ENCODE results near the gene RAPH1.

RAPH1 gene

DNA sequence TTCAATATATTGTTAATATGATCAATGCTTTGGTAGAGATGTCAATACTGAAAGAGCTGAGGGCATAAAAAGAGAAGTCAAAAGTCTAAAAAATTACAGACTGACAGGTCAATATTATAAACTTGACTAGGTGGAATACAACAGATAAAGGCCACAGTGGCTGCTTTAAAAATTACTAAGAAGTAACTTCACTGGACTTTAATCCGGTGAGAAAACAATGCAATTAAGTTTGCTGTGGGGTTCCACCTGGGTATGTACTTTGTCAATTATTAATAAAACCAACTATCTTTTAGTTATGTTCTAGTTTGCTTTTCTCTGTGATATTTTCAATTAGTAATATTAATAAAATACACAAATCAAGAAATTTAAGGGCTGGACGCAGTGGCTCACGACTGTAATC is 44.7 kb downstream of the RAPH1 start:
- DNase-seq (ENCODE audit: low read depth), result no peak
- TF ChIP-seq, protein P1, sequence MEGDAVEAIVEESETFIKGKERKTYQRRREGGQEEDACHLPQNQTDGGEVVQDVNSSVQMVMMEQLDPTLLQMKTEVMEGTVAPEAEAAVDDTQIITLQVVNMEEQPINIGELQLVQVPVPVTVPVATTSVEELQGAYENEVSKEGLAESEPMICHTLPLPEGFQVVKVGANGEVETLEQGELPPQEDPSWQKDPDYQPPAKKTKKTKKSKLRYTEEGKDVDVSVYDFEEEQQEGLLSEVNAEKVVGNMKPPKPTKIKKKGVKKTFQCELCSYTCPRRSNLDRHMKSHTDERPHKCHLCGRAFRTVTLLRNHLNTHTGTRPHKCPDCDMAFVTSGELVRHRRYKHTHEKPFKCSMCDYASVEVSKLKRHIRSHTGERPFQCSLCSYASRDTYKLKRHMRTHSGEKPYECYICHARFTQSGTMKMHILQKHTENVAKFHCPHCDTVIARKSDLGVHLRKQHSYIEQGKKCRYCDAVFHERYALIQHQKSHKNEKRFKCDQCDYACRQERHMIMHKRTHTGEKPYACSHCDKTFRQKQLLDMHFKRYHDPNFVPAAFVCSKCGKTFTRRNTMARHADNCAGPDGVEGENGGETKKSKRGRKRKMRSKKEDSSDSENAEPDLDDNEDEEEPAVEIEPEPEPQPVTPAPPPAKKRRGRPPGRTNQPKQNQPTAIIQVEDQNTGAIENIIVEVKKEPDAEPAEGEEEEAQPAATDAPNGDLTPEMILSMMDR (IDR thresholded peaks at IDR 0.05; ENCODE audit: insufficient read depth, low read depth, low read length, missing control alignments), result no peak
- H3K4me3 ChIP-seq (ENCODE audit: low read depth, low read length), result no peak overlapping the region

DNA sequence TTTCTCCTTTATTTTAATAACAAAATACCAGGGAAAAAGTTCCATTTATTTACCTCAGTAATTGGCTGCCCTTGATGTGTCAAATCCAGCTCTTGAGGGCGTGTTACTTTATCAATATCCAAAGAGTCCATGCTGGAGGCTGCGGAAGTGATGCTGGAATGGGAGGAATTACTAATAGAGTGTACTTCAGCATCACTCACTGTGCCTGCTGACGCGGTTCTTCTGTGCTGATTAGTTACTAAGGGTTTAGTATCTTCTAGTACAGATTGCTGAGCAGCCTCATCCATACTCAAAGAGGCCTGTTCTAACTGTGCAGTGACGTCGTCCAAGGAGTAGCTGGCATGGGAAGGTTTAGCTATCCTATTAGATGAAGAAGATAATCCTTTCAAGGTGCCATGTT is 45.6 kb downstream of the RAPH1 start:
- no peak for DNase-seq (ENCODE audit: low read depth)
- H3K4me3 ChIP-seq (ENCODE audit: low read depth, low read length), result no peak overlapping the region
- TF ChIP-seq, protein P1 (IDR thresholded peaks at IDR 0.05; ENCODE audit: insufficient read depth, low read depth, low read length, missing control alignments), result no peak

DNA sequence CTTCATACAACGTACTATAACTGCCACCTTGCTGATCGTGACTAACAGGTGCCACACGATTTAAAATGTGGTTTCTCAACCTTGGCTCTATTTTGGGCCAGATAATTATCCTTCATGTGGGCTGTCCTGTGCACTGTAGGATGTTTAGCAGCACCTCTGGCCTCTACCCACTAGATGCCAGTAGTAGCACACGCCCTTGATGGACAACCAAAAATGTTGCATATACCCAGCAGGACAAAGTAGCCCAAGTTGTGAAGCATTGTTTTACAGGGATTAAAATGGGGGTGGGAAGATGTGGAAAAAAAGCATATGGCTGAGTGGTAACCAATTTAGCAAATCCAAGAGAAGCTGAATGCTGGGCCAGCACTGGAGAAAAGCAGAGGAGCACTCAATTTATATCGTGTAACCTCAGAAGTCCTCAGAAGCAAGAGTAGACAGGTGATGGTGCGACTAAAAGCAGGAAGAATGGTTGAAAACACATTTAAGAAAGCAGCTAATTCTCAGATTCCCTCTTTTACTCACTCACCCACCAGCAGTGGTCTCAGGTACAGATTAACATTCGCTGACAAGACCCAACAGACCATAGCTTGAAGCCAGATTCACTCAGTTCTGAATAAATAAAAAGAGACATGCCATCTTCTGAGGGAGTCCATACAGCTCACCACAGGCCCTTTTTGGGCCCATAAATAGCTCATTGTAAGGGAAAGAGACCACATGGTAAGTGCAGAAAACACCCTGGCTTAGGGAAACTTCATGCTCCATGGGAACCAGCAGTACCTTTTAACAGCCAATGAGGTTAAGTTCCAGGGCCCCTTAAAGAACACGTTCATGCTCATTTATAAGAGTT is 50.6 kb downstream of the RAPH1 start:
- H3K4me3 ChIP-seq (ENCODE audit: low read depth, low read length), result no peak overlapping the region
- TF ChIP-seq, protein P1 (IDR thresholded peaks at IDR 0.05; ENCODE audit: insufficient read depth, low read depth, low read length, missing control alignments), result peak; percentile 90
- peak; percentile 67 for DNase-seq (ENCODE audit: low read depth)

DNA sequence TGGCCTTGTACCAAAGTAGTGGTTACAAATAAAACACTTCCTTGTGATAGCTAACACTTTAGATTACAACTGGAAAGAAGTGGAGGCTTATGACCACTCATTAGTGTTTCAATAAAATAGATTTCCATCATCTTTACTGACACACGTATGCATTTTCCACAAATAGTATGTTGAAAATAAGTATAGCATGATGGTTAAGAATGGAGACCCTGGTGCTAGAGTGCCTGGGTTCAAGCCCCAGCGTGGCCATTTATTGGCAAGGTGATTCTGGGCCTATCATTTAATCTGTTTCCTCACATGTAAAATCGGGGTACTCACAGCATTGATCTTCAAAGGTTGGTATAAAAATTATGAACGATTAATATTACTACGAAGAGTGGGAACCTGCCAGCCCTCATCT is 54.5 kb downstream of the RAPH1 start:
- TF ChIP-seq, protein P1 (IDR thresholded peaks at IDR 0.05; ENCODE audit: insufficient read depth, low read depth, low read length, missing control alignments), result no peak
- H3K4me3 ChIP-seq (ENCODE audit: low read depth, low read length), result no peak overlapping the region
- DNase-seq (ENCODE audit: low read depth), result no peak

DNA sequence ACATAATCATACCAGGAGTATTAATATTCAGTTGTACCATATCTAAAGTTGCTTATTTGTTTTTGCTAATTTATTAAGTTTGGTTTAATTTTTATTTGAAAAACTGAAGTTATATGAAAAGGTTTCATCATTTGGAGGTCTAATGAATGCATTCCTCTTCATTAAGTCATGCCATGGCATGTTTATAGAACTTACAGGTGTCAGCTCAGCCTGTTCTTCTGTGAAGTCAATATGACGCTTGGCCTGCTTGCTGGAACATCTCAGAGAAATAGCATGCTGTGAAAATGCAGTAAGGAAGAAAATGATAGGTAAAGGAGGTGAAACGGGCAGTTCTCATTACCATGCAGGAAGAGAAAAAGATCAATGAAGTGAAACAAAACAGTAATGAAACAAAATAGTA is 58.2 kb downstream of the RAPH1 start:
- TF ChIP-seq, protein P1 (IDR thresholded peaks at IDR 0.05; ENCODE audit: insufficient read depth, low read depth, low read length, missing control alignments), result no peak
- no peak overlapping the region for H3K4me3 ChIP-seq (ENCODE audit: low read depth, low read length)
- no peak for DNase-seq (ENCODE audit: low read depth)

DNA sequence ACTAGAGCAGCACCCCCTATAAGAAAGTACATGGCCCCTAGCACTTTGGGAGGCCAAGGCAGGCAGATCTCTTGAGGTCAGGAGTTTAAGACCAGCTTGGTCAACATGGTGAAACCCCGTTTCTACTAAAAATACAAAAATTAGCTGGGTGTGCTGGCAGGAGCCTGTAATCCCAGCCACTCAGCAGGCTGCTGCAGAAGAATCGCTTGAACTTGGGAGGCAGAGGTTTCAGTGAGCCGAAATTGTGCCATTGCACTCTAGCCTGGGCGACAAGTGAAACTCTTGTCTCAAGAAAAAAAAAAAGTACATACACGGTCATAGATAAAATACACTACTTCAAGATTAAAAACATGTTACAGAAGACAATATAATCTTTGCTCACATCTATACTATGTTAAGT is 63.8 kb downstream of the RAPH1 start:
- no peak overlapping the region for H3K4me3 ChIP-seq (ENCODE audit: low read depth, low read length)
- no peak for DNase-seq (ENCODE audit: low read depth)
- TF ChIP-seq, protein P1 (IDR thresholded peaks at IDR 0.05; ENCODE audit: insufficient read depth, low read depth, low read length, missing control alignments), result no peak

DNA sequence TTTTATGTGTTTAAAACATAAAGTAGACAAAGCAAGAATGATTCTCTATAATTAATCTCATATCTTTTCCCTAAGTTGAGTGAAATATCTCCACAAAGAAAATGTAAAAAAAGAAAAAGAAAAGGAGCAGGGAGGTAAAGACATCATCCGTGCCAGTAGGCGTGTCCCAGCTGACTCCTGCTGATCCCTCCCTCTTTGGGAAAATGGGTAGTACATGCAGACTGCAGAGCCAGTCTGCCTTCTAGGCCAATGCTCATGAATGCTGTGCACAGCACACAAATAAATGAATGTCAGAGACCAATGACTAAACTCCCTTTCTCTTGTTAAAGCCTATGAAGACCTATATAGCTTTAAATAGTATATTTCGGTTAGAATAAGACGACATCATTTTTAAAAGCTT is 64.7 kb downstream of the RAPH1 start:
- no peak for DNase-seq (ENCODE audit: low read depth)
- no peak overlapping the region for H3K4me3 ChIP-seq (ENCODE audit: low read depth, low read length)
- TF ChIP-seq, protein P1 (IDR thresholded peaks at IDR 0.05; ENCODE audit: insufficient read depth, low read depth, low read length, missing control alignments), result no peak

Data from GM12865 (cell line).